ENCODE measurements around the gene FAM50A.

Gene FAM50A

GRCh38 chrX:154477891-154478477 lies 34.0 kb downstream of the FAM50A start:
- no peak for TF ChIP-seq JUND (IDR thresholded peaks at IDR 0.05; ENCODE audit: low read depth)
- in situ Hi-C loops (cut with HindIII; ENCODE audit: low pct_unique_long_range_greater_than_20kb, low sequenced_read_pairs): no loop called here
- DNase-seq (ENCODE audit: low read depth in 1 of 2, low spot score in 1 of 2): no peak

- in situ Hi-C loops (cut with HindIII; ENCODE audit: low pct_unique_long_range_greater_than_20kb, low sequenced_read_pairs): no loop called here
- no peak for TF ChIP-seq JUND (IDR thresholded peaks at IDR 0.05; ENCODE audit: low read depth)
- peak; percentile 60 to 89 for DNase-seq (ENCODE audit: low read depth in 1 of 2, low spot score in 1 of 2)
Observed at GRCh38 chrX:154478728-154479622, 35.0 kb downstream of the FAM50A start, which contains the start of gene LAGE3. TSS of gene LAGE3 (minus strand) at chrX:154479281. CDS start at chrX:154478915, 366 bp downstream.

DNA sequence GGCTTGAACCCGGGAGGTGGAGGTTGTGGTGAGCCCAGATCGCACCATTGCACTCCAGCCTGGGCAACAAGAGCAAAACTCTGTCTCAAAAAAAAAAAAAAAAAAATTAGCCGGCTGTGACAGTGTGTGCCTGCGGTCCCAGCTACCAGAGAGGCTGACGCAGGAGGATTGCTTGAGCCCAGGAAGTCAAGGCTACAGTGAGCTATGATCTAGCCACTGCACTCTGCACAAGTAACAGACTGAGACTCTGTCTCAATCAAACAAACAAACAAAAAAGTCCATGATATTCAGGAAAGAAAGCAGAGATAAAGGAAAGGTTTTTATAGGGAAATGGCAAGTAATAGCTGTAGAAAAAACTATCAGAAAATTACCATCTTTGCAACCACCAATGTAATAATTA lies 37.3 kb downstream of the FAM50A start:
- no peak for DNase-seq (ENCODE audit: low read depth in 1 of 2, low spot score in 1 of 2)
- in situ Hi-C loops (cut with HindIII; ENCODE audit: low pct_unique_long_range_greater_than_20kb, low sequenced_read_pairs): no loop called here
- no peak for TF ChIP-seq JUND (IDR thresholded peaks at IDR 0.05; ENCODE audit: low read depth)

- no peak for DNase-seq (ENCODE audit: low read depth in 1 of 2, low spot score in 1 of 2)
- no peak for TF ChIP-seq JUND (IDR thresholded peaks at IDR 0.05; ENCODE audit: low read depth)
- in situ Hi-C loops (cut with HindIII; ENCODE audit: low pct_unique_long_range_greater_than_20kb, low sequenced_read_pairs): no loop called here
Observed at GRCh38 chrX:154481911-154482601, 38.1 kb downstream of the FAM50A start.

GRCh38 chrX:154482786-154483185 lies 38.8 kb downstream of the FAM50A start:
- no peak for TF ChIP-seq JUND (IDR thresholded peaks at IDR 0.05; ENCODE audit: low read depth)
- no peak for DNase-seq (ENCODE audit: low read depth in 1 of 2, low spot score in 1 of 2)
- in situ Hi-C loops (cut with HindIII; ENCODE audit: low pct_unique_long_range_greater_than_20kb, low sequenced_read_pairs): no loop called here

- DNase-seq (ENCODE audit: low read depth in 1 of 2, low spot score in 1 of 2): no peak
- in situ Hi-C loops (cut with HindIII; ENCODE audit: low pct_unique_long_range_greater_than_20kb, low sequenced_read_pairs): no loop called here
- TF ChIP-seq JUND (IDR thresholded peaks at IDR 0.05; ENCODE audit: low read depth): no peak
Observed at GRCh38 chrX:154483325-154483724, 39.4 kb downstream of the FAM50A start.

- TF ChIP-seq JUND (IDR thresholded peaks at IDR 0.05; ENCODE audit: low read depth): no peak
- no peak for DNase-seq (ENCODE audit: low read depth in 1 of 2, low spot score in 1 of 2)
- in situ Hi-C loops (cut with HindIII; ENCODE audit: low pct_unique_long_range_greater_than_20kb, low sequenced_read_pairs): no loop called here
Observed at GRCh38 chrX:154484255-154485149, 40.6 kb downstream of the FAM50A start.

- no peak for DNase-seq (ENCODE audit: low read depth in 1 of 2, low spot score in 1 of 2)
- TF ChIP-seq JUND (IDR thresholded peaks at IDR 0.05; ENCODE audit: low read depth): no peak
- in situ Hi-C loops (cut with HindIII; ENCODE audit: low pct_unique_long_range_greater_than_20kb, low sequenced_read_pairs): no loop called here
Observed at GRCh38 chrX:154485150-154486051, 41.5 kb downstream of the FAM50A start.

GRCh38 chrX:154486052-154486395 lies 42.1 kb downstream of the FAM50A start:
- in situ Hi-C loops (cut with HindIII; ENCODE audit: low pct_unique_long_range_greater_than_20kb, low sequenced_read_pairs): no loop called here
- DNase-seq (ENCODE audit: low read depth in 1 of 2, low spot score in 1 of 2): peak in 1 of 2 experiments; percentile 20
- TF ChIP-seq JUND (IDR thresholded peaks at IDR 0.05; ENCODE audit: low read depth): no peak

GRCh38 chrX:154486396-154487207 lies 42.7 kb downstream of the FAM50A start, which contains the start of gene UBL4A:
TSS of gene UBL4A (minus strand) at chrX:154486615. CDS start at chrX:154486584, 31 bp downstream.
- in situ Hi-C loops (cut with HindIII; ENCODE audit: low pct_unique_long_range_greater_than_20kb, low sequenced_read_pairs): no loop called here
- peak; percentile 33 to 88 for DNase-seq (ENCODE audit: low read depth in 1 of 2, low spot score in 1 of 2)
- no peak for TF ChIP-seq JUND (IDR thresholded peaks at IDR 0.05; ENCODE audit: low read depth)

All from T47D (cell line).